ENCODE data around the gene TMC8.
A peak's percentile ranks its signal among the peaks of the same experiment; 100 is the strongest.

The TMC8 gene

DNA sequence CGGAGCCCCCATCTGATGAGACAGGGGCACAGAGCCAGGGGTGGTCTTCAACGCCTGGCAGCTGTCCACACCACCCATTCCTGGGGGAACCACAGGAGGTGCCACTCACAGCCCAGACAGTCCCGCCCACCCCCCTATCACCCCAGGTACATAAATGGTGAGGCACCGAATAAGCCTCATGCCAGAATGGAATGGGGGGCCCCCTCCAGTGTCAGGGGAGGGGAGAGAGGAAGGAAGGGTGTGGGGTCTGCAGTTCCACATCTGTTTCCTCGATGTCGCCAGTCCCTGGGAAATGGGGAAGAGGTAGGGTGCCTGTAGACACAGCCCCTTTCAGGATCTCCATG, 3.7 kb upstream of the TMC8 start:
- H3K9me3 ChIP-seq (ENCODE audit: low read length): no peaks in the 10 kb centered on the region
- peaks cover 0 to 45% of the 10 kb centered on the region in 2 donors for H3K27me3 ChIP-seq (ENCODE audit: control insufficient read depth in 1 of 2, insufficient read depth in 2 of 2, low read length in 2 of 2)
- no peak overlapping the region for H3K9ac ChIP-seq (ENCODE audit: low read length)
- peaks cover 8% of the 10 kb centered on the region for H3K4me1 ChIP-seq (ENCODE audit: insufficient read depth, low read length)
- no peak overlapping the region for H3K27ac ChIP-seq (ENCODE audit: low read depth, low read length)
- peak overlapping the region in 1 of 2 donors; percentile 19 for H3K4me3 ChIP-seq (ENCODE audit: low read depth in 1 of 2, low read length in 2 of 2)
- H3K36me3 ChIP-seq (ENCODE audit: insufficient read depth, low read length): no peaks in the 10 kb centered on the region

DNA sequence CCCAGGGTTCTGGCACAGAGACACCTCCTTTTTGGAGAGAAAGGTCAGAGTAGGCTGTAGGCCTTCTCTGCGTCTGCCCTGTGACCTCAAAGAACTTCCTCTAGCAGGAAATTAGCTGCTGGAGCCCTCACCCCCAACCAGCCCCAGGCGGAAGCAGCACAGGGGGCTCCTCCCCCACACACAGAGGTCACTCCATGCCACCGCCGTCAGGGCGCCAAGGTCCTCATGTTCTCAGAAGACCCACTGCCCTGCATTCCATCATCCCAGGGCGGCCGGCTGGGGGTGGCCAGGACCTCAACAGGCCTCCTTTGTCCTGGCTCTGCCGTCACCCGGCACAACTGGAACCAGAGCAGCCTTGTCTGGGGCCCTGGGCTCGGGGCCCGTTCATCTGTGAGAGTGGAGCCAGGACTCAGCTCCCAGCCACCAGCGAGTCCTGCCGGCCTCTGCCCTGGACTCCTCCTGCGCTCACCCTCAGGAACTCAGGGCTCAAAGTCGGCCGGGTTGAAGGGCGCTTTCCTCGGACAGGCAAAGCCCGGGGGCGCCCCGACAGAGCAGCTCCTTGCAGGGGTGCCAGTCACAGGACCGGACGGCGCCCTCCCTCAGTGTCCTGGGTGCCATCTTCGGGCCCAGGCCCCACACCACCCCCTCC, 3.2 kb upstream of the TMC8 start:
- Histone ChIP-seq H3K9me3 (ENCODE audit: low read length) (no peaks in the 10 kb centered on the region), H3K27me3 (ENCODE audit: control insufficient read depth in 1 of 2, insufficient read depth in 2 of 2, low read length in 2 of 2) (peaks cover 0 to 50% of the 10 kb centered on the region in 2 donors), H3K27ac (ENCODE audit: low read depth, low read length) (peak overlapping the region; percentile 63), H3K36me3 (ENCODE audit: insufficient read depth, low read length) (no peaks in the 10 kb centered on the region), H3K4me3 (ENCODE audit: low read depth in 1 of 2, low read length in 2 of 2) (peak overlapping the region; percentile 19 to 29), H3K4me1 (ENCODE audit: insufficient read depth, low read length) (peaks cover 8% of the 10 kb centered on the region), H3K9ac (ENCODE audit: low read length) (no peak overlapping the region)

DNA sequence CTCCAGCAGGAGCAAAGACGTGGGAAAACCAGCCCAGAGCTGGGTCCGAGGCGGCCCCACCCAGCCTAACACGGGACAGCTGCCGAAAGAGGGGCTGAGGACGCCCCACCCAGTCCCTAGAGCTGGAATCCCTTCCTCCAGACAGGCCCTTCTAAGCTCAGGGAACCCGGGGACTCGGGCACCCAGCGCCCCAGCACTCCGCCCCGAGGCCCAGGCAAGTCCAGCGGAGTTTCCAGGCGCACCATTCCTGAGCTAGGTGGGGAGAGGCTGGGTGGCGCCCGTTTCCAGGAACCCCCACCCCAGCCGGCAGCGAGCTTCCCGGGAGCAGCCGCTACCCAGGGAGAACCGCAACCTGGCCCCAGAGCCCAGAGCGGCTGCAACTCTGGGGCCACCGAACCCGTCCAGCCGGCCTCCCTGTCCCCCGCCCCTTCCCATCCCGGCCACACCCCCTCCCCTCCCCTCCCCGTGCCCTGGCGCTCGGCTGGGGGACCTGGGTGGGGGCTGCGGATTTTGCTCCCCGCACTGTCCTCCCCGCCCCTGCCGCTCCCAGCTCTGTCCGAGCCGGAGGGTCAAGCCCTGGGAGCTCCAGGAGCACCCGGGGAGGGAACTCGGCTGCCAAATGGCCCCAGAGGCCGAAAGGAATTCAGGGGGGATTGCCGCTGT, 2.6 kb upstream of the TMC8 start:
- H3K4me1 ChIP-seq (ENCODE audit: insufficient read depth, low read length): peaks cover 8% of the 10 kb centered on the region
- peak overlapping the region; percentile 29 to 45 for H3K4me3 ChIP-seq (ENCODE audit: low read depth in 1 of 2, low read length in 2 of 2)
- peaks cover 0 to 54% of the 10 kb centered on the region in 2 donors for H3K27me3 ChIP-seq (ENCODE audit: control insufficient read depth in 1 of 2, insufficient read depth in 2 of 2, low read length in 2 of 2)
- no peaks in the 10 kb centered on the region for H3K36me3 ChIP-seq (ENCODE audit: insufficient read depth, low read length)
- peak overlapping the region; percentile 63 for H3K27ac ChIP-seq (ENCODE audit: low read depth, low read length)
- H3K9ac ChIP-seq (ENCODE audit: low read length): no peak overlapping the region
- H3K9me3 ChIP-seq (ENCODE audit: low read length): no peaks in the 10 kb centered on the region

DNA sequence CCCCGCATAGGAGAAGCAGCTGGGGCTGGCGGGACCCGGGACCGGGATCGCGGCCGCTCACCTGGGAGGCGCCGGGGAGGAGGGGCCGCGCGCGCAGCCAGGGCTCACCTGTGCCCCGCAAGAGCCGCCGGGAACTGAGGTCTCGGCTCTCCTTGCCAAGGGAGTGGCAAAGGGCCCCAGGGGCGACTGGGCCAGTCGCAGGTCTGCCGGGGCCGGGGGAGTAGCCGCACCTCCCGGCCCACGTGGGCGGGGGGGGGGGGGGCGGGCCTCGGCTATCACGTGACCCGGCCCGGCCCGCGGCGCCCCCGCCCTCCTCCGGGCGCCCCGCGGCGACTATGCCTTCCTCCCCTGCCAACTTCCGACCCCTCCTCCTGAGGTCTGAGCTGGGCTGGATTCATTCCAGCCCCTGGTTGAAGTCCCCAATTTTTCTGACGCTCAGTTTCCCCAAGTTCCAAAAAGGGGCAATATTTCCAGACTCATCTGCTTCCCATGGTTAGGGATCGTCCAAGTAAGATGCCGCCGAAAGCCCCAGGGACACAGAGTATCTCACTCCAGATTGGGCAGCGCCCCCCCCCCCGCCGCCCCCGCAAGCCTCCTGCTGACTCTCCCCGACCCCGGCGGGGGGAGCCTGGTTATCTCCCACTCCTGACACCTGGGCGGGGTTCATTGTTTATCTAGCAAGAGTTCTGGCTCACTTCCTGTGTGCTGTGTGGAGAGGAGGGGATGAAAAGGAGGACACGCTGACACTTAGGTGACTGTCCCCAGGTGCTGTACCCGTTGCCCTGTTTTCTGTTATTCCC, 1.8 kb upstream of the TMC8 start, which contains the start of gene TMC6:
TMC6 (minus strand) TSS at position 205 of the 800 bp plus-strand sequence. CDS start 1,923 bp downstream, outside the sequence.
- H3K4me3 ChIP-seq (ENCODE audit: low read depth in 1 of 2, low read length in 2 of 2): peak within 1 kb of the TSS; percentile 29 to 45
- peaks cover 8% of the 10 kb centered on the region for H3K4me1 ChIP-seq (ENCODE audit: insufficient read depth, low read length)
- H3K9ac ChIP-seq (ENCODE audit: low read length): no peak within 1 kb of the TSS
- peak within 1 kb of the TSS; percentile 63 for H3K27ac ChIP-seq (ENCODE audit: low read depth, low read length)
- H3K9me3 ChIP-seq (ENCODE audit: low read length): no peaks in the 10 kb centered on the region
- H3K36me3 ChIP-seq (ENCODE audit: insufficient read depth, low read length): no peaks in the 10 kb centered on the region
- peaks cover 0 to 54% of the 10 kb centered on the region in 2 donors for H3K27me3 ChIP-seq (ENCODE audit: control insufficient read depth in 1 of 2, insufficient read depth in 2 of 2, low read length in 2 of 2)

DNA sequence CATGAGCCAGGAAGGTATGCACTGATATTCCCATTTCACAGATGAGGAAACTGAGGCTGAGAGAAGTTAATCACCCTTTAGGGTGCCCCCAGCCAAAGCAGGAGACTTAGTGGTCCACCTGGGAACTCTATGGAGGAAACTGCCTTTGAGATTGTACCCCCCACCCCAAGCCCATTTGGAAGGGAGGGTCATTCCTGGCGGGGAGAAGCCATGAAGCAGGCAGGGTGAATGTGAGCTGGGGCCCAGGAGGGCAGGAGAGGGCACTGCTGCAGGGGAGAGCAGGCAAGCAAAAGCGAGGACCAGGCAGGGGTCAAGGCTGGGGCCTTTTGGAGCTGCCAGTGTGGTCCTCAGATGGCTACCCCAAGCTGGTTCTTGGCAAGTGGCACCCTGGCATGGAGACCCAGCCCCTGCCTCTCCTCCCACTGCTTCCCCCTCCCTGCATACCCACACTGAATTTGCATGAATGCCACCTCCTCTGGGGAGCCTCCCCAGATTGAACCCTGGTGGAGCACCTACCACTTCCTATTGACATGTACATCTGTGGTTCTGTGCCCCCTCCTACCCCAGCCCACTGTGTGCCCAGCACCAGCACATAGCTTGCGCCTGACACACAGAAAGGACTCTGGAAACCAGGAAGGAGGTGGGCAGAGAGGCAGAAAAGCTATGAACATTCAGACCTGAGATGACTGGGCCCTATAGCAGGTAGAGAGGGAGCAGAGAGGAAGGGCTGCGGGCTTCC, 1.1 kb upstream of the TMC8 start:
- Histone ChIP-seq H3K4me3 (ENCODE audit: low read depth in 1 of 2, low read length in 2 of 2) (peak overlapping the region; percentile 18 to 26), H3K27ac (ENCODE audit: low read depth, low read length) (no peak overlapping the region), H3K4me1 (ENCODE audit: insufficient read depth, low read length) (peaks cover 8% of the 10 kb centered on the region), H3K9ac (ENCODE audit: low read length) (no peak overlapping the region), H3K27me3 (ENCODE audit: control insufficient read depth in 1 of 2, insufficient read depth in 2 of 2, low read length in 2 of 2) (peaks cover 0 to 54% of the 10 kb centered on the region in 2 donors), H3K9me3 (ENCODE audit: low read length) (no peaks in the 10 kb centered on the region), H3K36me3 (ENCODE audit: insufficient read depth, low read length) (no peaks in the 10 kb centered on the region)

DNA sequence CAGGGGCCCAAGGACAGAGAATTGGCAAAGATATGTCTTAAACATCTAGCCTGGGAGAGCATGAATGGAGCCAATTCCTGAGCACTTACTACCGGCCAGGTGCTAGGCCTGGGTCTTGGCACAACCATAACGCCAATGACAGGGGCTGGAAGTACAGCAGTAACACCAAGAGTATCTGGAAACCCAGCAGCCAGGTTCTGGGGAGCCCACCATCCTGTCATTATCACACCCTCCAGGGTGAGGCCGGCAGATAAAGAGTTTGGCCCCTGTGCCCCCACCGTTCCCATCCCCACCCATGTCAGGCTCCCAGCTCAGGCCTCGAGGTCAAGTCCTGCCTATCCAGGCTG, 508 bp upstream of the TMC8 start:
- Histone ChIP-seq H3K4me3 (ENCODE audit: low read depth in 1 of 2, low read length in 2 of 2) (no peak overlapping the region), H3K9me3 (ENCODE audit: low read length) (no peaks in the 10 kb centered on the region), H3K36me3 (ENCODE audit: insufficient read depth, low read length) (no peaks in the 10 kb centered on the region), H3K4me1 (ENCODE audit: insufficient read depth, low read length) (peaks cover 8% of the 10 kb centered on the region), H3K27me3 (ENCODE audit: control insufficient read depth in 1 of 2, insufficient read depth in 2 of 2, low read length in 2 of 2) (peaks cover 0 to 59% of the 10 kb centered on the region in 2 donors), H3K9ac (ENCODE audit: low read length) (no peak overlapping the region), H3K27ac (ENCODE audit: low read depth, low read length) (no peak overlapping the region)

DNA sequence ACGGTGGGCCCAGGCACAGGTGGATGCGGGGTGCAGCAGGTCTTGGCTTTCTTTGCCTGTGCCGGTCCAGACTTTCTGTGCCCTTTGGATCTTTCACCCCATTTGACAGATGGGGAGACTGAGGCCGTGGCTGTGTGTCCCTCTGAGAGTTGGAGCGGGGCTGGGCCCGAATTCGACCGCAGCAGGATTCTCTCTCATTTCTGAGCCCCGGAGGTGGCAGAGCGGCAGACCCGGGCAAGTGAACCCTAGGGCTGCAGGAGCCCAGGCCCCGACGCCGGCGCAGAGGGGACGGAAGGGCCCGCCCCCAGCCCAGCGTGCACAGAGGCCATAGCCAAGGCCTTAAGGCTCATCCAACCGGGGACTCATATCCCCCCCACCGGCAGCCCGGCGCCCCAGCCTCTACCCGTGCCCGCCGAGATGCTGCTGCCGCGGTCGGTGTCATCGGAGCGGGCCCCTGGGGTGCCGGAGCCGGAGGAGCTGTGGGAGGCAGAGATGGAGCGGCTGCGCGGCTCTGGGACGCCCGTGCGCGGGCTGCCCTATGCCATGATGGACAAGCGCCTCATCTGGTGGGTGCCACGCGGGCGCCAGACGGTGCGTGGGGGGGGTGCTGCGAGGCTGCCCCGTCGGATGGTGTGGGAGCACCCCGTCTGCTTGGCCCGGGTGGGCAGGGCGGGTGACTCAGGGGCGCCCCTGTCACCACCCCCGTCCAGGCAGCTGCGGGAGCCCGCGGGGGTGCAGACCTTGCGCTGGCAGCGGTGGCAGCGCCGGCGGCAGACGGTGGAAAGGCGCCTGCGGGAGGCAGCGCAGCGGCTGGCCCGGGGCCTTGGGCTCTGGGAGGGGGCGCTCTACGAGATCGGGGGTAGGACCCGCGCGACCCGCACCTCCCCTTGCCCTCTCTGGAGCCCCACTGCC, 857 bp downstream of the TMC8 start:
- H3K4me1 ChIP-seq (ENCODE audit: insufficient read depth, low read length): peaks cover 8% of the 10 kb centered on the region
- H3K36me3 ChIP-seq (ENCODE audit: insufficient read depth, low read length): no peaks in the 10 kb centered on the region
- H3K27me3 ChIP-seq (ENCODE audit: control insufficient read depth in 1 of 2, insufficient read depth in 2 of 2, low read length in 2 of 2): peaks cover 0 to 60% of the 10 kb centered on the region in 2 donors
- H3K27ac ChIP-seq (ENCODE audit: low read depth, low read length): no peak overlapping the region
- H3K9ac ChIP-seq (ENCODE audit: low read length): no peak overlapping the region
- no peak overlapping the region for H3K4me3 ChIP-seq (ENCODE audit: low read depth in 1 of 2, low read length in 2 of 2)
- no peaks in the 10 kb centered on the region for H3K9me3 ChIP-seq (ENCODE audit: low read length)

DNA sequence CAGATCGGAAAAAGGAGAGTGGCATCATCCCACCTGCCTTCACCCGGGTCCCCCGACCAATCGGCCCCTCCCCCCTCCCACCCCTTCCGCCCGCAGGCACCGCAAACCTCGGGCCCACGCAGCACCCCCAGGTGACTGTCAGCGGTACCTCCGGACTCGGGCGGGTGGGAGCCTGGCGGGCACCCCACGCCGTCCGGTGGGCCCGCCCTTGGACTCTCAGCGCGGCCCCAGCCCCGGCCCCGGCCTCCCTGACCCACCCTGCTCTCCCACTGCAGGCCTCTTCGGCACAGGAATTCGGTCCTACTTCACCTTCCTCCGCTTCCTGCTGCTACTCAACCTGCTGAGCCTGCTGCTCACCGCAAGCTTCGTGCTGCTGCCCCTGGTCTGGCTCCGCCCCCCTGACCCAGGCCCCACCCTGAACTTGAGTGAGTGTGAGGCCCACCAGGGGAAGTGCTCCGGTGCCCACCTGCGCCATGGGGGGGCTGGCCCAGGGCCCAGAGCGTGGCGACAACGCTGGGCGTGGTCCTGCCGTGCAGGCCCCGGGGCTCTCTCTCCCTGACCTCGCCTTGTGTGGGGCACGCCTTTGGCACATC, 1.6 kb downstream of the TMC8 start:
- H3K27ac ChIP-seq (ENCODE audit: low read depth, low read length): no peak overlapping the region
- no peak overlapping the region for H3K4me3 ChIP-seq (ENCODE audit: low read depth in 1 of 2, low read length in 2 of 2)
- peaks cover 5% of the 10 kb centered on the region for H3K4me1 ChIP-seq (ENCODE audit: insufficient read depth, low read length)

DNA sequence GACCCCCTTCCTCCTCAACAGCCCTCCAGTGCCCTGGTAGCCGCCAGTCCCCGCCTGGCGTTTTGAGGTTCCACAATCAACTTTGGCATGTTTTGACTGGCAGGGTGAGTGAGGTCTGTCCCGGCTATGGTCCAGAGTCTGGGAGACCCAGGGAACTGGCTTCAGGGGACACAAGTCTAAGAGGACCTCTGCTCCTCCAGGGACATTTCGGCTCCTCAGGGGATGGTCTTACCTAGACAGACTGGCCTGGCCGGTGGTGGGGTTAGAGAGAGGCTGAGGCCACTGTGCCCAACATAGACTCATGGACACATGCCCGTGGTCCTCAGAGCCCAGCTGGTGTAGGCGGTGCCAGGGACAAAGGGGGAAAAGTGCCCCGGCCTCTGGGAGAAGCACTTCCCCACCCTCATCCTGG, 2.2 kb downstream of the TMC8 start:
- Histone ChIP-seq H3K9me3 (ENCODE audit: low read length) (no peaks in the 10 kb centered on the region), H3K4me1 (ENCODE audit: insufficient read depth, low read length) (peaks cover 5% of the 10 kb centered on the region), H3K36me3 (ENCODE audit: insufficient read depth, low read length) (no peaks in the 10 kb centered on the region), H3K9ac (ENCODE audit: low read length) (no peak overlapping the region), H3K4me3 (ENCODE audit: low read depth in 1 of 2, low read length in 2 of 2) (no peak overlapping the region), H3K27me3 (ENCODE audit: control insufficient read depth in 1 of 2, insufficient read depth in 2 of 2, low read length in 2 of 2) (peaks cover 0 to 54% of the 10 kb centered on the region in 2 donors), H3K27ac (ENCODE audit: low read depth, low read length) (no peak overlapping the region)

More for the DNA sequence above, 1.6 kb downstream of the TMC8 start:
- H3K27me3 ChIP-seq (ENCODE audit: control insufficient read depth in 1 of 2, insufficient read depth in 2 of 2, low read length in 2 of 2): peaks cover 0 to 60% of the 10 kb centered on the region in 2 donors
- H3K9me3 ChIP-seq (ENCODE audit: low read length): no peaks in the 10 kb centered on the region
- H3K36me3 ChIP-seq (ENCODE audit: insufficient read depth, low read length): no peaks in the 10 kb centered on the region
- no peak overlapping the region for H3K9ac ChIP-seq (ENCODE audit: low read length)
